ENCODE data around the gene FBXO47.

DNA sequence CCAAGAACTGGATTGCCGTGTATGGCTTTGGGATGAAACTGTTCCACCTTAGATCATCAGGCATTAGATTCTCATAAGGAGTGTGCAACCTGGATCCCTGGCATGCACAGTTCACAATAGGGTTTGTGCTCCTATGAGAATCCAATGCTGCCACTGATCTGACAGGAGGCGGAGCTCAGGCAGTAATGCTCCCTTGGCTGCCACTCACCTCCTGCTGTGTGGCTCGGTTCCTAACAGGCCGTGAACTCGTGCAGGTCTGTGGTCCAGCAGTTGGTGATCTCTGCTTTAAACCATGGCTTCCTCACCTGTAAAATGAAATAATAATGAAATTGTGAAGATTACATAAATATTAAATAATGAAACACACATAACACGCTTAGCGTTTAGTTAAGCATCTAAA lies 45.5 kb upstream of the FBXO47 start:
- no peak for TF ChIP-seq POLR2A (IDR thresholded peaks at IDR 0.05)
- TF ChIP-seq, protein P1, sequence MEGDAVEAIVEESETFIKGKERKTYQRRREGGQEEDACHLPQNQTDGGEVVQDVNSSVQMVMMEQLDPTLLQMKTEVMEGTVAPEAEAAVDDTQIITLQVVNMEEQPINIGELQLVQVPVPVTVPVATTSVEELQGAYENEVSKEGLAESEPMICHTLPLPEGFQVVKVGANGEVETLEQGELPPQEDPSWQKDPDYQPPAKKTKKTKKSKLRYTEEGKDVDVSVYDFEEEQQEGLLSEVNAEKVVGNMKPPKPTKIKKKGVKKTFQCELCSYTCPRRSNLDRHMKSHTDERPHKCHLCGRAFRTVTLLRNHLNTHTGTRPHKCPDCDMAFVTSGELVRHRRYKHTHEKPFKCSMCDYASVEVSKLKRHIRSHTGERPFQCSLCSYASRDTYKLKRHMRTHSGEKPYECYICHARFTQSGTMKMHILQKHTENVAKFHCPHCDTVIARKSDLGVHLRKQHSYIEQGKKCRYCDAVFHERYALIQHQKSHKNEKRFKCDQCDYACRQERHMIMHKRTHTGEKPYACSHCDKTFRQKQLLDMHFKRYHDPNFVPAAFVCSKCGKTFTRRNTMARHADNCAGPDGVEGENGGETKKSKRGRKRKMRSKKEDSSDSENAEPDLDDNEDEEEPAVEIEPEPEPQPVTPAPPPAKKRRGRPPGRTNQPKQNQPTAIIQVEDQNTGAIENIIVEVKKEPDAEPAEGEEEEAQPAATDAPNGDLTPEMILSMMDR (IDR thresholded peaks at IDR 0.05): no peak

Measured in testis (tissue), 2 donors.